K562 (cell line): ENCODE results near the gene CHKB. TPM values are rescaled to one million over a fixed set of nuclear protein-coding genes. Genes with fewer than 3 reads are reported as not detected.

Experiments
- BRF2 ChIP-seq: IDR thresholded peaks from 3 replicates; pipeline ENCODE4 v1.6.1; 2011; ENCODE audit warnings: borderline replicate concordance, mild to moderate bottlenecking; ENCODE audit not compliant: insufficient read length, insufficient read depth
- CBFA2T2 ChIP-seq: fragments of 450-650 bp; conservative IDR thresholded peaks from 2 replicates; pipeline ENCODE4 v1.6.1; 2017; ENCODE audit warnings: mild to moderate bottlenecking
- E2F5 ChIP-seq: sonication (generic); formaldehyde crosslinking; IDR thresholded peaks from 2 replicates; pipeline ENCODE4 v1.8.0; 2022; ENCODE audit warnings: mild to moderate bottlenecking, missing genetic modification reagents
- MAX ChIP-seq: sonication (generic); formaldehyde crosslinking; IDR thresholded peaks from 2 replicates; pipeline ENCODE4 v1.9.0; 2022; ENCODE audit warnings: mild to moderate bottlenecking, missing genetic modification reagents
- NBN ChIP-seq: fragments of 450-650 bp; IDR thresholded peaks from 2 replicates; pipeline ENCODE4 v1.6.1; 2016; ENCODE audit warnings: low read depth, mild to moderate bottlenecking
- NEUROD1 ChIP-seq: fragments of 150-350 bp; IDR thresholded peaks from 2 replicates; pipeline ENCODE4 v1.6.1; 2014; ENCODE audit warnings: borderline replicate concordance, low read length, low read depth; ENCODE audit not compliant: partially characterized antibody
- SMARCA4 ChIP-seq: fragments of 450-650 bp; IDR thresholded peaks from 2 replicates; pipeline ENCODE4 v1.6.1; 2016
- ZBTB33 ChIP-seq: sonication (generic); formaldehyde crosslinking; IDR thresholded peaks from 2 replicates; pipeline ENCODE4 v1.8.1; 2023; ENCODE audit warnings: mild to moderate bottlenecking, missing genetic modification reagents
- ZC3H8 ChIP-seq: fragments of 450-650 bp; IDR thresholded peaks from 2 replicates; pipeline ENCODE4 v1.6.1; 2017
- ZNF184 ChIP-seq: sonication (generic); formaldehyde crosslinking; IDR thresholded peaks from 2 replicates; pipeline ENCODE4 v1.5.0; 2020; ENCODE audit warnings: missing genetic modification reagents
- polyA plus RNA-seq, 8 experiments: library from polyadenylated mRNA; depleted of rRNA in 4 of 8; stranded (reverse) in 5 of 8; unstranded in 3 of 8; fragments of >200 nt; fragmentation: Nextera tagmentation in 2 of 8; fragmentation: Illumina TruSeq in 1 of 8; extraction: Ambion mirVana in 2 of 8; extraction: Trizol in 1 of 8; gene quantifications; 2 replicates each; pipeline versions ENCODE4 v1.2.1 to v1.2.3, GENCODE V29; 2011 to 2014; ENCODE audit warnings: inconsistent platforms in 1 of 8, missing spikeins in 1 of 8
- total RNA-seq, 7 experiments: library from RNA; depleted of rRNA in 6 of 7; stranded (reverse); fragments of >200 nt in 6 of 7; fragmentation: Illumina TruSeq in 2 of 7; extraction: Trizol in 2 of 7; gene quantifications; 2 replicates each; pipeline versions ENCODE4 v1.2.1 to v1.2.3, GENCODE V29; 2011 to 2021; ENCODE audit warnings: low replicate concordance in 1 of 7
- TF ChIP-seq, protein P1 (sequence below): fragments of 250-450 bp; sonication (Bioruptor Pico); IDR thresholded peaks from 2 replicates; pipeline ENCODE4 v1.9.0; 2021; ENCODE audit warnings: mild to moderate bottlenecking, inconsistent platforms
- TF ChIP-seq, protein P2 (sequence below): fragments of 450-650 bp; IDR thresholded peaks from 2 replicates; pipeline ENCODE4 v1.7.1; 2018; ENCODE audit warnings: mild to moderate bottlenecking, low read depth; ENCODE audit not compliant: partially characterized antibody

CHKB gene
- total and polyA plus RNA-seq, 9 of the 15 experiments (the other 6 are each of a cell fraction or from before 2014, with no cell fraction given): 2.7 to 31.0 (median 11.0) TPM

DNA sequence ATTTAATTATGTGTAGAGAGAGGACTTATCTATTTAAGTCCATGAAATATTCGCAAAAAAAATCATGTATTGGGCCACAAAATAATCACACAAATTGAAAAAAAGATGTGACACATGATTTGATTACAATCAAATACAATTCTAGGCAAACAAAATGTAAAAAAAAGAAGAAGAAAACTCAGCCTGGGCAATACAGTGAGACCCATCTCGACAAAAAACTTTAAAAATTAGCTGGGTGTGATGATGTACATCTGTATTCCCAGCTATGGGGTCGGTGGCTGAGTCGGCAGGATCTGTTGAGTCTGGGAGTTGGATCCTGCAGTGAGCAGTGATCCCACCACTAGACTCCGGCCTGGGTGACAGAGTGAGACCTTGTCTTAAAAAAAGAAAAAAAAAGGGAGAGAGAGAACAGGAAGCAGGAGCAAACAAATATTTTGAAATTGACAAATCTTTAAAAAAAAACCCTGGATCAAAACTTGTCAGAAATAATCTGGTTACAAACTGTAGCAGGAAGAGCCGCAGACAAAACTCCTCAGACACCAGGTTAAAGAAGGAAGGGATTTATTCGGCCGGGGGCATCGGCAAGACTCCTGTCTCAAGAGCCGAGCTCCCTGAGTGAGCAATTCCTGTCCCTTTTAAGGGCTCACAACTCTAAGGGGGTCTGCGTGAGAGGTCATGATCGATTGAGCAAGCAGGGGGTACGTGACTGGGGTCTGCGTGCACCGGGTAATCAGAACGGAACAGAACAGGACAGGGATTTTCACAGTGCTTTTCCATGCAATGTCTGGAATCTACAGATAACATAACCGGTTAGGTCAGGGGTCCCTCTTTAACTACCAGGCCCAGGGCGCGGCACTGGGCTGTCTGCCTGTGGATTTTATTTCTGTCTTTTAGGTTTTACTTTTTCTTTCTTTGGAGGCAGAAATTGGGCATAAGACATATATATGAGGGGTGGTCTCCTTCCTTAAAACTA is 49.5 kb downstream of the CHKB start (continued):
- no peak for TF ChIP-seq MAX (CRISPR knock-in tag)
- TF ChIP-seq BRF2: no peak
- TF ChIP-seq ZNF184: no peak
- no peak for TF ChIP-seq ZBTB33
- TF ChIP-seq CBFA2T2: peak; percentile 75
- TF ChIP-seq, protein P1, sequence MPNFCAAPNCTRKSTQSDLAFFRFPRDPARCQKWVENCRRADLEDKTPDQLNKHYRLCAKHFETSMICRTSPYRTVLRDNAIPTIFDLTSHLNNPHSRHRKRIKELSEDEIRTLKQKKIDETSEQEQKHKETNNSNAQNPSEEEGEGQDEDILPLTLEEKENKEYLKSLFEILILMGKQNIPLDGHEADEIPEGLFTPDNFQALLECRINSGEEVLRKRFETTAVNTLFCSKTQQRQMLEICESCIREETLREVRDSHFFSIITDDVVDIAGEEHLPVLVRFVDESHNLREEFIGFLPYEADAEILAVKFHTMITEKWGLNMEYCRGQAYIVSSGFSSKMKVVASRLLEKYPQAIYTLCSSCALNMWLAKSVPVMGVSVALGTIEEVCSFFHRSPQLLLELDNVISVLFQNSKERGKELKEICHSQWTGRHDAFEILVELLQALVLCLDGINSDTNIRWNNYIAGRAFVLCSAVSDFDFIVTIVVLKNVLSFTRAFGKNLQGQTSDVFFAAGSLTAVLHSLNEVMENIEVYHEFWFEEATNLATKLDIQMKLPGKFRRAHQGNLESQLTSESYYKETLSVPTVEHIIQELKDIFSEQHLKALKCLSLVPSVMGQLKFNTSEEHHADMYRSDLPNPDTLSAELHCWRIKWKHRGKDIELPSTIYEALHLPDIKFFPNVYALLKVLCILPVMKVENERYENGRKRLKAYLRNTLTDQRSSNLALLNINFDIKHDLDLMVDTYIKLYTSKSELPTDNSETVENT: no peak
- TF ChIP-seq SMARCA4: no peak
- TF ChIP-seq NEUROD1: no peak
- no peak for TF ChIP-seq ZC3H8
- TF ChIP-seq, protein P2, sequence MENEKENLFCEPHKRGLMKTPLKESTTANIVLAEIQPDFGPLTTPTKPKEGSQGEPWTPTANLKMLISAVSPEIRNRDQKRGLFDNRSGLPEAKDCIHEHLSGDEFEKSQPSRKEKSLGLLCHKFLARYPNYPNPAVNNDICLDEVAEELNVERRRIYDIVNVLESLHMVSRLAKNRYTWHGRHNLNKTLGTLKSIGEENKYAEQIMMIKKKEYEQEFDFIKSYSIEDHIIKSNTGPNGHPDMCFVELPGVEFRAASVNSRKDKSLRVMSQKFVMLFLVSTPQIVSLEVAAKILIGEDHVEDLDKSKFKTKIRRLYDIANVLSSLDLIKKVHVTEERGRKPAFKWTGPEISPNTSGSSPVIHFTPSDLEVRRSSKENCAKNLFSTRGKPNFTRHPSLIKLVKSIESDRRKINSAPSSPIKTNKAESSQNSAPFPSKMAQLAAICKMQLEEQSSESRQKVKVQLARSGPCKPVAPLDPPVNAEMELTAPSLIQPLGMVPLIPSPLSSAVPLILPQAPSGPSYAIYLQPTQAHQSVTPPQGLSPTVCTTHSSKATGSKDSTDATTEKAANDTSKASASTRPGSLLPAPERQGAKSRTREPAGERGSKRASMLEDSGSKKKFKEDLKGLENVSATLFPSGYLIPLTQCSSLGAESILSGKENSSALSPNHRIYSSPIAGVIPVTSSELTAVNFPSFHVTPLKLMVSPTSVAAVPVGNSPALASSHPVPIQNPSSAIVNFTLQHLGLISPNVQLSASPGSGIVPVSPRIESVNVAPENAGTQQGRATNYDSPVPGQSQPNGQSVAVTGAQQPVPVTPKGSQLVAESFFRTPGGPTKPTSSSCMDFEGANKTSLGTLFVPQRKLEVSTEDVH: no peak
- no peak for TF ChIP-seq E2F5 (CRISPR knock-in tag)
- TF ChIP-seq NBN: no peak
